NB4 (cell line): Measurements from ENCODE around the gene MAPK1.

Experiments
- DNase-seq: peaks from one replicate; pipeline ENCODE4 v3.0.0; 2010; ENCODE audit warnings: low read depth
- H3K4me3 ChIP-seq: one replicate; pipeline ENCODE4 v1.5.1; 2011; ENCODE audit warnings: mild to moderate bottlenecking, low read depth, low read length, moderate library complexity
- MYC ChIP-seq: IDR thresholded peaks from 2 replicates; pipeline ENCODE4 v1.6.1; 2011; ENCODE audit warnings: low read depth, low read length
- POLR2A ChIP-seq: IDR thresholded peaks from 2 replicates; pipeline ENCODE4 v1.6.1; 2011; ENCODE audit warnings: mild to moderate bottlenecking; ENCODE audit not compliant: insufficient read length; ENCODE audit errors: extremely low read depth
- TF ChIP-seq, protein P1 (sequence below): IDR thresholded peaks from one replicate; pipeline ENCODE4 v1.5.1; 2012; ENCODE audit warnings: low read depth, low read length
- TF ChIP-seq, protein P2 (sequence below): IDR thresholded peaks from 2 replicates; pipeline ENCODE4 v1.6.1; 2011; ENCODE audit warnings: low read depth, low read length

The MAPK1 gene

GRCh38 chr22:21780259-21780658 lies 87.2 kb downstream of the MAPK1 start:
- TF ChIP-seq, protein P1, sequence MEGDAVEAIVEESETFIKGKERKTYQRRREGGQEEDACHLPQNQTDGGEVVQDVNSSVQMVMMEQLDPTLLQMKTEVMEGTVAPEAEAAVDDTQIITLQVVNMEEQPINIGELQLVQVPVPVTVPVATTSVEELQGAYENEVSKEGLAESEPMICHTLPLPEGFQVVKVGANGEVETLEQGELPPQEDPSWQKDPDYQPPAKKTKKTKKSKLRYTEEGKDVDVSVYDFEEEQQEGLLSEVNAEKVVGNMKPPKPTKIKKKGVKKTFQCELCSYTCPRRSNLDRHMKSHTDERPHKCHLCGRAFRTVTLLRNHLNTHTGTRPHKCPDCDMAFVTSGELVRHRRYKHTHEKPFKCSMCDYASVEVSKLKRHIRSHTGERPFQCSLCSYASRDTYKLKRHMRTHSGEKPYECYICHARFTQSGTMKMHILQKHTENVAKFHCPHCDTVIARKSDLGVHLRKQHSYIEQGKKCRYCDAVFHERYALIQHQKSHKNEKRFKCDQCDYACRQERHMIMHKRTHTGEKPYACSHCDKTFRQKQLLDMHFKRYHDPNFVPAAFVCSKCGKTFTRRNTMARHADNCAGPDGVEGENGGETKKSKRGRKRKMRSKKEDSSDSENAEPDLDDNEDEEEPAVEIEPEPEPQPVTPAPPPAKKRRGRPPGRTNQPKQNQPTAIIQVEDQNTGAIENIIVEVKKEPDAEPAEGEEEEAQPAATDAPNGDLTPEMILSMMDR = no peak
- TF ChIP-seq, protein P2, sequence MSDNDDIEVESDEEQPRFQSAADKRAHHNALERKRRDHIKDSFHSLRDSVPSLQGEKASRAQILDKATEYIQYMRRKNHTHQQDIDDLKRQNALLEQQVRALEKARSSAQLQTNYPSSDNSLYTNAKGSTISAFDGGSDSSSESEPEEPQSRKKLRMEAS = no peak
- TF ChIP-seq MYC (no peak), POLR2A (no peak)
- DNase-seq = no peak
- H3K4me3 ChIP-seq = no peak overlapping the region

DNA sequence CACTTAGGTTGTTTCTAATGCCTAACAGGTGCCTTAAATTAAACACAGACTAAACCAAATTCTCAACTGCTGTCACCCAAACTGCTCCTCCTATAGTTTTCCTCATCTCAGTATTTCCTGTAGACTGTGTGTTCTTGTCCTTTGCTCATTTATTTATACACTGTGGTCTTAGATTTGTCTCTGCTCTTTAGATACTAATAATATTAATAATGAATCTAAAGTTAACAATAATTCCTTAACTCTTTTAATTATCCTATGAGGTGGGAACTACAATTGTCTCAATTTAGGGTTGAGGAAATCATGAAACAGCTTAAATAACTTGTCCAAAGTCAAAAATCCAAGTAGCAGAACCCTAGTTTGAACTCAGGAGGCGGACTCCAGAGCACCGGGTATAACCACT lies 88.0 kb downstream of the MAPK1 start:
- no peak overlapping the region for H3K4me3 ChIP-seq
- no peak for TF ChIP-seq POLR2A
- TF ChIP-seq, protein P2 = no peak
- no peak for TF ChIP-seq MYC
- TF ChIP-seq, protein P1 = no peak
- DNase-seq = no peak

- no peak overlapping the region for H3K4me3 ChIP-seq
- no peak for DNase-seq
- TF ChIP-seq POLR2A (no peak), MYC (no peak)
- TF ChIP-seq, protein P2 = no peak
- TF ChIP-seq, protein P1 = no peak
Observed at GRCh38 chr22:21778705-21779363, 88.6 kb downstream of the MAPK1 start.

- DNase-seq = no peak
- no peak overlapping the region for H3K4me3 ChIP-seq
- TF ChIP-seq, protein P2 = no peak
- TF ChIP-seq MYC (no peak), POLR2A (no peak)
- TF ChIP-seq, protein P1 = no peak
Observed at GRCh38 chr22:21771631-21771976, 95.8 kb downstream of the MAPK1 start.

GRCh38 chr22:21768435-21768834 lies 99.0 kb downstream of the MAPK1 start:
- no peak for DNase-seq
- H3K4me3 ChIP-seq = no peak overlapping the region
- TF ChIP-seq, protein P1 = no peak
- TF ChIP-seq POLR2A = no peak
- TF ChIP-seq, protein P2 = no peak
- TF ChIP-seq MYC = no peak
